ENCODE measurements around the gene HCAR3.
"Not testable (repeated sequence)": the region's sequence is repeated elsewhere in the genome, so short reads cannot be mapped to it uniquely, and the experiment has no call there.

GRCh38 chr12:122710341-122710740 is 6.3 kb downstream of the HCAR3 start:
- not testable (repeated sequence) for TF ChIP-seq CTCF, POLR2A, POLR2AphosphoS5 (IDR thresholded peaks at IDR 0.05)
